Endothelial cell (in vitro differentiated cells): ENCODE data around the gene DOK3. TPM values are rescaled to one million over a fixed set of nuclear protein-coding genes. Genes with fewer than 3 reads are reported as not detected.
A peak's percentile ranks its signal among the peaks of the same experiment; 100 is the strongest.

Experiments used
- DNase-seq: peaks from one replicate; pipeline ENCODE4 v3.0.0; 2021; ENCODE audit warnings: low spot score
- H3K27ac Mint-ChIP-seq: one replicate; pipeline ENCODE4 v1.8.0; 2021; ENCODE audit warnings: mixed read lengths, inconsistent platforms; ENCODE audit not compliant: unreplicated experiment
- H3K27me3 Mint-ChIP-seq: one replicate; pipeline ENCODE4 v1.8.0; 2021; ENCODE audit warnings: mild to moderate bottlenecking, moderate library complexity, mixed read lengths, inconsistent platforms; ENCODE audit not compliant: unreplicated experiment
- H3K36me3 Mint-ChIP-seq: one replicate; pipeline ENCODE4 v1.8.0; 2021; ENCODE audit warnings: mild to moderate bottlenecking, low read depth, mixed read lengths, inconsistent platforms; ENCODE audit not compliant: unreplicated experiment
- H3K4me1 Mint-ChIP-seq: one replicate; pipeline ENCODE4 v1.8.0; 2021; ENCODE audit warnings: mild to moderate bottlenecking, mixed read lengths, inconsistent platforms; ENCODE audit not compliant: unreplicated experiment
- H3K4me3 Mint-ChIP-seq: one replicate; pipeline ENCODE4 v1.8.0; 2021; ENCODE audit warnings: mild to moderate bottlenecking, mixed read lengths, inconsistent platforms; ENCODE audit not compliant: unreplicated experiment
- H3K9me3 Mint-ChIP-seq: one replicate; pipeline ENCODE4 v1.8.0; 2021; ENCODE audit warnings: mixed read lengths, inconsistent platforms; ENCODE audit not compliant: unreplicated experiment
- CTCF ChIP-seq: fragments of 200-600 bp; sonication (generic); IDR thresholded peaks from one replicate; pipeline ENCODE4 v1.5.0; 2021; ENCODE audit warnings: antibody characterized with exemption; ENCODE audit not compliant: unreplicated experiment
- total RNA-seq: library from RNA; stranded (reverse); fragmentation: NEBNext Ultra II Directional; extraction: Animal tissue kit (Norgen Biotek cat#: 25700); gene quantifications from one replicate; pipeline ENCODE4 v1.2.1, GENCODE V29; 2021; ENCODE audit not compliant: unreplicated experiment

Gene DOK3
- total RNA-seq, 1 donor from 2014 or later, result 51.4 TPM

- peak overlapping the region; percentile 75 for H3K27ac Mint-ChIP-seq
- H3K4me3 Mint-ChIP-seq, result peak overlapping the region; percentile 83
- H3K27me3 Mint-ChIP-seq, result peaks cover 32% of the 10 kb centered on the region
- TF ChIP-seq CTCF, result no peak
- H3K36me3 Mint-ChIP-seq, result peaks cover 39% of the 10 kb centered on the region
- H3K9me3 Mint-ChIP-seq, result no peaks in the 10 kb centered on the region
- peaks cover 34% of the 10 kb centered on the region for H3K4me1 Mint-ChIP-seq
- DNase-seq, result no peak
Observed at GRCh38 chr5:177470759-177471536, 38.7 kb downstream of the DOK3 start.

GRCh38 chr5:177469750-177470525, 39.7 kb downstream of the DOK3 start:
- Mint-ChIP-seq H3K9me3 (no peaks in the 10 kb centered on the region), H3K27me3 (peaks cover 32% of the 10 kb centered on the region), H3K4me3 (peak overlapping the region; percentile 83), H3K4me1 (peaks cover 32% of the 10 kb centered on the region), H3K27ac (peak overlapping the region; percentile 75), H3K36me3 (peaks cover 43% of the 10 kb centered on the region)
- no peak for TF ChIP-seq CTCF
- DNase-seq, result no peak

- DNase-seq, result no peak
- peak overlapping the region; percentile 31 for H3K4me3 Mint-ChIP-seq
- no peak for TF ChIP-seq CTCF
- H3K27me3 Mint-ChIP-seq, result peaks cover 28% of the 10 kb centered on the region
- H3K4me1 Mint-ChIP-seq, result peaks cover 25% of the 10 kb centered on the region
- no peaks in the 10 kb centered on the region for H3K9me3 Mint-ChIP-seq
- peaks cover 41% of the 10 kb centered on the region for H3K36me3 Mint-ChIP-seq
- H3K27ac Mint-ChIP-seq, result no peak overlapping the region
Observed at GRCh38 chr5:177468685-177469628, 40.7 kb downstream of the DOK3 start.

DNA sequence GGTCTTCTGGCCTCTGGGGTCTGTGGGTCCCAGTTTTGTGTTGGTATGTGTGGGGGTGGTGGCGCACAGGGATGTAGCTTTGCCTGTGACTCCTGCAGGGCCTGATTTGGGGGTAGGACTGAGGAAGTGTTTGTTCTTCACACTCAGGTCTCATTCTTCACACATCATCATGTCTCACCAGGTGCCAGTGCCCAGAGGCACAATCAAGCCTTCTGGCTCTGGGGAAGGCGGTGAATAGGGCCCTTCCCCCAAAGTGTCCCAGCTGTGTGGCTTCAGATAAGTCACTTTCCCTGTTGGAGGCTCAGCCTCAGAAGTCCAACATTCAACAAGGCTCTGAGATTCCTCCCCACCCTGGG, 41.3 kb downstream of the DOK3 start:
- Mint-ChIP-seq H3K4me3 (peak overlapping the region; percentile 31), H3K27ac (no peak overlapping the region), H3K9me3 (no peaks in the 10 kb centered on the region), H3K27me3 (peaks cover 29% of the 10 kb centered on the region), H3K4me1 (peaks cover 28% of the 10 kb centered on the region), H3K36me3 (peaks cover 44% of the 10 kb centered on the region)
- no peak for DNase-seq
- no peak for TF ChIP-seq CTCF
